H9 (cell line): ENCODE results near the gene NRP1. TPM values are rescaled to one million over a fixed set of nuclear protein-coding genes. Genes with fewer than 3 reads are reported as not detected.

Source experiments
- DNase-seq: peaks from one replicate; pipeline ENCODE4 v3.0.0-alpha.2; 2017
- H2AFZ ChIP-seq: one replicate; pipeline ENCODE4 v1.6.1; 2013; ENCODE audit warnings: mild to moderate bottlenecking, low read length, control low read depth, moderate library complexity
- H2AK5ac ChIP-seq: 2 replicates; pipeline ENCODE4 v1.6.1; 2013; ENCODE audit warnings: low read length, control low read depth, mixed read lengths; ENCODE audit not compliant: insufficient read length
- H2BK120ac ChIP-seq: one replicate; pipeline ENCODE4 v1.6.1; 2013; ENCODE audit warnings: low read depth, mild to moderate bottlenecking, low read length, control low read depth, inconsistent platforms; ENCODE audit not compliant: poor library complexity, severe bottlenecking
- H2BK12ac ChIP-seq: 2 replicates; pipeline ENCODE4 v1.6.1; 2013; ENCODE audit warnings: low read length, control low read depth, mixed read lengths, low read depth; ENCODE audit not compliant: insufficient read length
- H2BK15ac ChIP-seq: 2 replicates; pipeline ENCODE4 v1.6.1; 2013; ENCODE audit warnings: low read depth, low read length, control low read depth
- H2BK20ac ChIP-seq: one replicate; pipeline ENCODE4 v1.6.1; 2013; ENCODE audit warnings: low read depth, mild to moderate bottlenecking, low read length, control low read depth, inconsistent platforms; ENCODE audit not compliant: poor library complexity, severe bottlenecking
- H2BK5ac ChIP-seq: 2 replicates; pipeline ENCODE4 v1.6.1; 2013; ENCODE audit warnings: low read length, control low read depth, mixed read lengths; ENCODE audit not compliant: insufficient read length
- H3K14ac ChIP-seq: 2 replicates; pipeline ENCODE4 v1.6.1; 2013; ENCODE audit warnings: low read length, control low read depth; ENCODE audit not compliant: insufficient read depth
- H3K18ac ChIP-seq: 2 replicates; pipeline ENCODE4 v1.6.1; 2013; ENCODE audit warnings: low read depth, mild to moderate bottlenecking, mixed read lengths, low read length, control low read depth; ENCODE audit not compliant: insufficient read length
- H3K23ac ChIP-seq: 2 replicates; pipeline ENCODE4 v1.6.1; 2013; ENCODE audit warnings: low read length, control low read depth, mixed read lengths, low read depth; ENCODE audit not compliant: insufficient read length
- H3K23me2 ChIP-seq: 2 replicates; pipeline ENCODE4 v1.6.1; 2013; ENCODE audit warnings: low read depth, mild to moderate bottlenecking, mixed read lengths, low read length, control low read depth; ENCODE audit not compliant: insufficient read length, poor library complexity, severe bottlenecking
- H3K27ac ChIP-seq: 2 replicates; pipeline ENCODE4 v1.5.1; 2013; ENCODE audit warnings: low read length, control low read depth, mixed read lengths, low read depth; ENCODE audit not compliant: insufficient read length
- H3K27me3 ChIP-seq: 2 replicates; pipeline ENCODE4 v1.6.1; 2013; ENCODE audit warnings: low read length, control low read depth, inconsistent platforms; ENCODE audit not compliant: insufficient read depth
- H3K4ac ChIP-seq: 2 replicates; pipeline ENCODE4 v1.6.1; 2013; ENCODE audit warnings: low read depth, mild to moderate bottlenecking, control low read depth, inconsistent platforms, low read length, moderate library complexity
- H3K4me1 ChIP-seq: 2 replicates; pipeline ENCODE4 v1.6.1; 2013; ENCODE audit warnings: low read length, control low read depth, inconsistent platforms; ENCODE audit not compliant: insufficient read depth
- H3K4me2 ChIP-seq: 2 replicates; pipeline ENCODE4 v1.6.1; 2013; ENCODE audit warnings: low read length, control low read depth, mixed read lengths; ENCODE audit not compliant: insufficient read length, insufficient read depth
- H3K56ac ChIP-seq: 2 replicates; pipeline ENCODE4 v1.6.1; 2013; ENCODE audit warnings: low read depth, mild to moderate bottlenecking, mixed read lengths, low read length, control low read depth; ENCODE audit not compliant: insufficient read length
- H3K79me1 ChIP-seq: 2 replicates; pipeline ENCODE4 v1.6.1; 2013; ENCODE audit warnings: low read depth, mild to moderate bottlenecking, moderate library complexity, low read length, control low read depth, inconsistent platforms; ENCODE audit not compliant: insufficient read depth, poor library complexity, severe bottlenecking
- H3K79me2 ChIP-seq: 2 replicates; pipeline ENCODE4 v1.6.1; 2013; ENCODE audit warnings: low read length, control low read depth, inconsistent platforms; ENCODE audit not compliant: insufficient read depth
- H3K9ac ChIP-seq: 2 replicates; pipeline ENCODE4 v1.6.1; 2013; ENCODE audit warnings: low read length, control low read depth, mixed read lengths; ENCODE audit not compliant: insufficient read length; ENCODE audit errors: extremely low read depth
- H3K9me3 ChIP-seq: one replicate; pipeline ENCODE4 v1.6.1; 2013; ENCODE audit warnings: low read depth, low read length, inconsistent platforms; ENCODE audit not compliant: control insufficient read depth
- H3T11ph ChIP-seq: one replicate; pipeline ENCODE4 v1.6.1; 2013; ENCODE audit warnings: mild to moderate bottlenecking, low read length, control low read depth, inconsistent platforms
- H4K20me1 ChIP-seq: one replicate; pipeline ENCODE4 v1.6.1; 2013; ENCODE audit not compliant: control insufficient read depth, insufficient read length, insufficient read depth
- H4K5ac ChIP-seq: 2 replicates; pipeline ENCODE4 v1.6.1; 2013; ENCODE audit warnings: low read depth, mild to moderate bottlenecking, mixed read lengths, low read length, control low read depth; ENCODE audit not compliant: insufficient read length
- H4K8ac ChIP-seq: replicated peaks from 2 replicates; pipeline ENCODE4 v1.6.1; 2013; ENCODE audit warnings: low read length, control low read depth, mixed read lengths, low read depth; ENCODE audit not compliant: insufficient read length
- H4K91ac ChIP-seq: 2 replicates; pipeline ENCODE4 v1.6.1; 2013; ENCODE audit warnings: low read depth, mild to moderate bottlenecking, moderate library complexity, mixed read lengths, low read length, control low read depth; ENCODE audit not compliant: insufficient read length
- H3K27ac Mint-ChIP-seq, 3 experiments: 2 replicates in 2 of 3; 3 replicates in 1 of 3; pipeline ENCODE4 v1.8.0; 2020 to 2021; ENCODE audit warnings: mixed read lengths in 3 of 3, mild to moderate bottlenecking in 1 of 3, moderate library complexity in 1 of 3
- H3K27me3 Mint-ChIP-seq: 2 replicates; pipeline ENCODE4 v1.8.0; 2021; ENCODE audit warnings: low read depth, mild to moderate bottlenecking, moderate library complexity, mixed read lengths
- H3K36me3 Mint-ChIP-seq, 3 experiments: 2 replicates in 2 of 3; 3 replicates in 1 of 3; pipeline ENCODE4 v1.8.0; 2020 to 2021; ENCODE audit warnings: low read depth in 3 of 3, mixed read lengths in 3 of 3; ENCODE audit not compliant: insufficient read depth in 1 of 3
- H3K4me1 Mint-ChIP-seq, 2 experiments: 2 replicates each; pipeline ENCODE4 v1.8.0; 2020; ENCODE audit warnings: mixed read lengths in 2 of 2
- H3K4me3 Mint-ChIP-seq, 2 experiments: 2 replicates in 1 of 2; 3 replicates in 1 of 2; pipeline ENCODE4 v1.8.0; 2020 to 2021; ENCODE audit warnings: mild to moderate bottlenecking in 2 of 2, mixed read lengths in 2 of 2, moderate library complexity in 1 of 2
- H3K9me3 Mint-ChIP-seq, 2 experiments: 2 replicates in 1 of 2; 3 replicates in 1 of 2; pipeline ENCODE4 v1.8.0; 2020; ENCODE audit warnings: mild to moderate bottlenecking in 2 of 2, mixed read lengths in 2 of 2, moderate library complexity in 1 of 2
- CTCF ChIP-seq: fragments of 200-600 bp; sonication (generic); conservative IDR thresholded peaks from 3 replicates; pipeline ENCODE4 v1.8.0; 2021; ENCODE audit warnings: antibody characterized with exemption, mild to moderate bottlenecking
- WGBS: extraction: QIAGEN DNeasy Blood & Tissue Kit; methylation state at CpG from one replicate; pipeline ENCODE4 v1.1.7; 2013; ENCODE audit warnings: missing lambda C conversion rate, low lambda C conversion rate, mixed read lengths; ENCODE audit not compliant: insufficient read length; ENCODE audit errors: extremely low coverage; 5-methylcytosine and 5-hydroxymethylcytosine counted together
- total RNA-seq: library from RNA; stranded (reverse); gene quantifications from 2 replicates; pipeline ENCODE4 v1.2.1, GENCODE V29; 2021

NRP1 gene
- total RNA-seq, 1 experiment from 2014 or later, result 4.6 TPM

DNA sequence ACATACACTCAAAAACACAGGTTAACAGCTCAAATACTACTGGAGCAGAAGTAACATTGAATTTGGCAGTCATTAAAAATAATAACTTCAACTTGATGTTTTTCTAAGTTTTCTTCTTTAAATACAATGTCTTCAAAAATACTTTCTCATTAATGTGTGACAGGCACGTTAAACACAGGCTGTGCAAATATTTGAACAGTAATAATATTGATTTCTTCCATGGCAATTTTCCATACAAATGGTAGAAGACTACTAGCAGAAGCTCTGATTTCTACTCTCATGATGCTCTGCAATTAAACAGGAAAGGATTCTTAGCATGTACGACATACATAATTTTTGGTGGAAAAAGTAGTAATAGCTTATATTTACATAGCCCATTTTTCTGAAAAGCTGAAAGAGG is 47.4 kb downstream of the NRP1 start:
- Histone ChIP-seq H3K4me1 (no peaks in the 10 kb centered on the region), H3K27me3 (no peaks in the 10 kb centered on the region), H3K14ac (no peak overlapping the region), H4K20me1 (no peaks in the 10 kb centered on the region), H2BK12ac (no peak overlapping the region), H3K18ac (no peak overlapping the region), H3K23me2 (no peaks in the 10 kb centered on the region), H3K27ac (no peak overlapping the region), H3K4me2 (no peak overlapping the region), H4K5ac (no peak overlapping the region), H3K56ac (no peak overlapping the region), H2BK5ac (no peak overlapping the region), H2BK120ac (no peak overlapping the region), H3K79me2 (no peaks in the 10 kb centered on the region), H3T11ph (no peak overlapping the region), H3K23ac (no peak overlapping the region), H2BK20ac (no peak overlapping the region), H2AFZ (no peak overlapping the region), H3K9ac (no peak overlapping the region), H2BK15ac (no peak overlapping the region), H3K4ac (no peak overlapping the region), H3K9me3 (no peaks in the 10 kb centered on the region), H2AK5ac (no peak overlapping the region), H4K91ac (no peak overlapping the region), H3K79me1 (no peaks in the 10 kb centered on the region), H4K8ac (no peak overlapping the region)
- H3K27ac Mint-ChIP-seq, result no peak overlapping the region
- WGBS, result no CpG with 5 or more reads among the region's 2 CpGs
- H3K4me1 Mint-ChIP-seq, result peaks cover 24 to 26% of the 10 kb centered on the region in 2 experiments
- DNase-seq, result no peak
- H3K36me3 Mint-ChIP-seq, result no peaks in the 10 kb centered on the region
- no peak for TF ChIP-seq CTCF
- no peaks in the 10 kb centered on the region for H3K9me3 Mint-ChIP-seq
- no peaks in the 10 kb centered on the region for H3K27me3 Mint-ChIP-seq
- no peak overlapping the region for H3K4me3 Mint-ChIP-seq
